Right atrium auricular region (tissue), 2 donors: ENCODE data around the gene TMEM170A. TPM values are rescaled to one million over a fixed set of nuclear protein-coding genes. Genes with fewer than 3 reads are reported as not detected.

Experiments
- DNase-seq: peaks from one replicate; pipeline ENCODE4 v3.0.0-alpha.2; 2019; ENCODE audit warnings: low spot score
- H3K27ac ChIP-seq, 2 donors: fragments of 200-600 bp; sonication (generic); 1 replicate in 1 of 2; 2 replicates in 1 of 2; pipeline ENCODE4 v1.5.1; 2016 to 2019
- H3K27me3 ChIP-seq, 2 donors: fragments of 200-600 bp; sonication (generic); one replicate each; pipeline versions ENCODE4 v1.5.1 to v1.6.0; 2017 to 2019
- H3K36me3 ChIP-seq: fragments of 200-600 bp; sonication (generic); one replicate; pipeline ENCODE4 v1.5.1; 2016
- H3K4me1 ChIP-seq, 2 donors: fragments of 200-600 bp; sonication (generic); one replicate each; pipeline versions ENCODE4 v1.5.1 to v1.6.0; 2017 to 2019
- H3K4me3 ChIP-seq, 2 donors: fragments of 200-600 bp; sonication (generic); 1 replicate in 1 of 2; 2 replicates in 1 of 2; pipeline ENCODE4 v1.5.1; 2017 to 2019; ENCODE audit warnings: mild to moderate bottlenecking in 1 of 2, moderate library complexity in 1 of 2
- H3K9me3 ChIP-seq, 2 donors: fragments of 200-600 bp; sonication (generic); one replicate each; pipeline ENCODE4 v1.5.1; 2019
- total RNA-seq, 2 donors: library from RNA; depleted of rRNA; stranded (reverse); fragments of >200 nt; gene quantifications; one replicate each; pipeline ENCODE4 v1.1.0, GENCODE V29; 2016
- TF ChIP-seq, protein P1 (sequence below), 2 donors: fragments of 200-600 bp; sonication (generic); IDR thresholded peaks; one replicate each; pipeline ENCODE4 v1.5.1; 2019; ENCODE audit warnings: antibody characterized with exemption in 2 of 2

The TMEM170A gene
- total RNA-seq, 2 donors from 2014 or later, result 13.4 to 16.3 TPM

DNA sequence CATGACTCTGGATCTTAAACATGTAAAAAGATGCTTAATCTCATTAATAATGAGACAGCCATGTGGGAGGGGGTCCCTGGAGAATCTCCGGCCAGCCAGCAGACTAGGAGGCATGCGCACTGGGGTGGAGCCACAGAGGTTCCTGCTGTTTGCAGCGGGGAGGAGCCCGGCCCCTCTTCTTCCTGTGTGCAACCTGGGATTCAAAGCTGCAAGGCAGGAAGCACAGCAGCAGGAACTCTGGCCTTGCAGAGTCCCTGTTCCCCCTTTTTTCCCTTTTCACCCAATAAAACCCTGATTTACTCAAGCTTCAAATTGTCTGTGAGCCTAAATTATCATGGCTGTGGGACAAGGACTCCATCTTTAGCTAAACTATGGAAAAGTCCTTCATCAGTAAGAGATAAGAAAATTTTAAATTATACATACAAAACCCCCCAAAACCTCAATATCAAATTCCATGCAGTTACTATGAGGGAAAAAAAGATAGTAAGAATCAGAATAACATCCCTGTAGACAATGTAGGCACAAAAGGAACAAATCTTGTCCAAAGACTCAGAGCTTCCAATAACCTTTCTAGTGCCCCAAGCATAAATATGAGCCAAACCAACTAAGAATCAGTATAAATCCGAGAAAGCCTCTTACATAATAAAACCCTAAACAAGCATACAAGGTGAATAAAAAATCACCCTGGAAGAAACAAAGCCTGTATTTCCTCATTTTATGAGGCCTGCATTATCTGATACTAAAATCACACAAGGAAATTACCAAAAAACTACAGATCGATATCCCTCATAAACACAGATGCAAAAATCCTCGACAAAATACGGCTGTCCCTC lies 43.3 kb downstream of the TMEM170A start:
- no peak overlapping the region for H3K4me3 ChIP-seq
- TF ChIP-seq, protein P1, sequence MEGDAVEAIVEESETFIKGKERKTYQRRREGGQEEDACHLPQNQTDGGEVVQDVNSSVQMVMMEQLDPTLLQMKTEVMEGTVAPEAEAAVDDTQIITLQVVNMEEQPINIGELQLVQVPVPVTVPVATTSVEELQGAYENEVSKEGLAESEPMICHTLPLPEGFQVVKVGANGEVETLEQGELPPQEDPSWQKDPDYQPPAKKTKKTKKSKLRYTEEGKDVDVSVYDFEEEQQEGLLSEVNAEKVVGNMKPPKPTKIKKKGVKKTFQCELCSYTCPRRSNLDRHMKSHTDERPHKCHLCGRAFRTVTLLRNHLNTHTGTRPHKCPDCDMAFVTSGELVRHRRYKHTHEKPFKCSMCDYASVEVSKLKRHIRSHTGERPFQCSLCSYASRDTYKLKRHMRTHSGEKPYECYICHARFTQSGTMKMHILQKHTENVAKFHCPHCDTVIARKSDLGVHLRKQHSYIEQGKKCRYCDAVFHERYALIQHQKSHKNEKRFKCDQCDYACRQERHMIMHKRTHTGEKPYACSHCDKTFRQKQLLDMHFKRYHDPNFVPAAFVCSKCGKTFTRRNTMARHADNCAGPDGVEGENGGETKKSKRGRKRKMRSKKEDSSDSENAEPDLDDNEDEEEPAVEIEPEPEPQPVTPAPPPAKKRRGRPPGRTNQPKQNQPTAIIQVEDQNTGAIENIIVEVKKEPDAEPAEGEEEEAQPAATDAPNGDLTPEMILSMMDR (IDR thresholded peaks at IDR 0.05), result no peak
- H3K27me3 ChIP-seq, result no peaks in the 10 kb centered on the region
- no peaks in the 10 kb centered on the region for H3K36me3 ChIP-seq
- H3K4me1 ChIP-seq, result peaks cover 0 to 27% of the 10 kb centered on the region in 2 donors
- no peak overlapping the region for H3K27ac ChIP-seq
- peak; percentile 81 for DNase-seq
- H3K9me3 ChIP-seq, result no peaks in the 10 kb centered on the region

- TF ChIP-seq, protein P1 (IDR thresholded peaks at IDR 0.05), result no peak
- Histone ChIP-seq H3K27ac (no peak overlapping the region), H3K4me3 (no peak overlapping the region), H3K27me3 (no peaks in the 10 kb centered on the region), H3K4me1 (peaks cover 0 to 19% of the 10 kb centered on the region in 2 donors), H3K36me3 (peaks cover 6% of the 10 kb centered on the region), H3K9me3 (no peaks in the 10 kb centered on the region)
- DNase-seq, result no peak
Measured at GRCh38 chr16:75416904-75417565, 47.5 kb downstream of the TMEM170A start.

DNA sequence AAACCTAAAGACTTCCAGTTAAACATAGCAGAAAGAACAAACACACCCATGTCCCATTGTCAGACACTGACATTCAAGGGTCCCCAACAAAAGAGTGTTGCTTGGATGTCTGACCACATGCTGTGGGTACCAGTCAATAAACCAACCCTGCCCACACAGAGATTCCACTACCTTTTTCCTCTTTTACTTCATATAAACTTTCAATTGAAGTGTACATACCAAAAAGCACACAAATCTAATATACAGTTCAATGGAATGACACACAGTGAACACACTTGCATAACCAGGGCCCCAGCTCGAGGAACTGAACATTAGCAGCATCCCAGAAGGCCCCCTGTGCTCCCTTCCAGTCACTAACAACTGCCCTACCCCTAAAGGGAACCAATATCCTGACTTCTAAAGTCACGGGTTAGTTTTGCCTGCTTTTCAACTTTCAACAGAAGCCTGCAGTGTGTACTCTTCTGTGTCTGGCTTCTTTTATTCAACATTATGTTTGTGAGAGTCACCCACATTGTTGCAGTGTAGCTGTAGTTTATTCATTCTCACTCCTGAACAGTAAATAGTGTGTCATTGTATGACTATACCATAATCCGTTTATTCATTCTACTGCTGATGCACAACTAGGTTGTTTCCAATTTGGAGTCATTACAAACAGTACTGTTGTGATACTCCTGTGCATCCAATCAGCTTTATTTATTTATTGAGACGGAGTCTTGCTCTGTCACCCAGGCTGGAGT lies 49.2 kb downstream of the TMEM170A start:
- Histone ChIP-seq H3K27me3 (no peaks in the 10 kb centered on the region), H3K36me3 (peaks cover 18% of the 10 kb centered on the region), H3K9me3 (no peaks in the 10 kb centered on the region), H3K4me1 (peaks cover 0 to 6% of the 10 kb centered on the region in 2 donors), H3K4me3 (no peak overlapping the region), H3K27ac (no peak overlapping the region)
- no peak for DNase-seq
- TF ChIP-seq, protein P1 (IDR thresholded peaks at IDR 0.05), result no peak

- H3K4me3 ChIP-seq, result no peak overlapping the region
- no peak for DNase-seq
- no peaks in the 10 kb centered on the region for H3K27me3 ChIP-seq
- H3K4me1 ChIP-seq, result no peaks in the 10 kb centered on the region
- TF ChIP-seq, protein P1 (IDR thresholded peaks at IDR 0.05), result no peak
- H3K9me3 ChIP-seq, result no peaks in the 10 kb centered on the region
- H3K36me3 ChIP-seq, result peaks cover 18% of the 10 kb centered on the region
- no peak overlapping the region for H3K27ac ChIP-seq
Measured at GRCh38 chr16:75413951-75414350, 50.5 kb downstream of the TMEM170A start.

DNA sequence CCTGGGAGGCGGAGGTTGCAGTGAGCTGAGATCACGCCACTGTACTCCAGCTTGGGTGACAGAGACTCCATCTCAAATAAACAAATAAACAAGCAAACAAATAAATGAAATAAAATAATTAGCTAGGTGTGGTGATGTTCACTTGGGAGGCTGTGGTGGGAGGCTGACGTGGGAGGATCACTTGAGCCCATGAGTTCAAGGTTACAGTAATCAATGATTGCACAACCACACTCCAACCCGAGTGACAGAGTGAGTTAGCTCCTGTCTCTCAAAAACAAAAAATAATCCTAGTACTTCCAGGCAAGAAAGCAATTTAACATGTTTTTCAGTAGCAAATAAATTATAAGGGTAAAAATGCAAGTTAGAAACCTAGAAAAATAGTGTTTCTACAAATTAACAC lies 57.5 kb downstream of the TMEM170A start:
- no peaks in the 10 kb centered on the region for H3K27me3 ChIP-seq
- H3K4me3 ChIP-seq, result no peak overlapping the region
- no peak for DNase-seq
- H3K4me1 ChIP-seq, result peaks cover 0 to 10% of the 10 kb centered on the region in 2 donors
- TF ChIP-seq, protein P1 (IDR thresholded peaks at IDR 0.05), result no peak
- H3K36me3 ChIP-seq, result peaks cover 29% of the 10 kb centered on the region
- no peaks in the 10 kb centered on the region for H3K9me3 ChIP-seq
- H3K27ac ChIP-seq, result no peak overlapping the region
